Measurements from ENCODE around the gene UNK.
A peak's percentile ranks its signal among the peaks of the same experiment; 100 is the strongest.
"Not testable (repeated sequence)": the region's sequence is repeated elsewhere in the genome, so short reads cannot be mapped to it uniquely, and the experiment has no call there.

The UNK gene

GRCh38 chr17:75752405-75752709 is 32.2 kb upstream of the UNK start:
- Mint-ChIP-seq H3K27me3 (no peaks in the 10 kb centered on the region), H3K4me1 (peaks cover 21% of the 10 kb centered on the region), H3K9me3 (no peaks in the 10 kb centered on the region), H3K4me3 (no peak overlapping the region), H3K27ac (peak overlapping the region; percentile 30), H3K36me3 (no peaks in the 10 kb centered on the region)

- Mint-ChIP-seq H3K9me3 (no peaks in the 10 kb centered on the region), H3K27me3 (no peaks in the 10 kb centered on the region), H3K4me3 (peak overlapping the region; percentile 42), H3K4me1 (peaks cover 16% of the 10 kb centered on the region), H3K27ac (peak overlapping the region; percentile 46), H3K36me3 (no peaks in the 10 kb centered on the region)
Observed at GRCh38 chr17:75752802-75753513, 31.6 kb upstream of the UNK start.

- H3K27ac Mint-ChIP-seq = no peak overlapping the region
- H3K9me3 Mint-ChIP-seq = no peaks in the 10 kb centered on the region
- H3K27me3 Mint-ChIP-seq = no peaks in the 10 kb centered on the region
- no peak overlapping the region for H3K4me3 Mint-ChIP-seq
- H3K4me1 Mint-ChIP-seq = peaks cover 15% of the 10 kb centered on the region
- no peaks in the 10 kb centered on the region for H3K36me3 Mint-ChIP-seq
Observed at GRCh38 chr17:75753514-75754377, 30.9 kb upstream of the UNK start.

- H3K27me3 Mint-ChIP-seq = no peaks in the 10 kb centered on the region
- no peaks in the 10 kb centered on the region for H3K36me3 Mint-ChIP-seq
- H3K4me3 Mint-ChIP-seq = peak overlapping the region; percentile 73
- peak overlapping the region; percentile 71 for H3K27ac Mint-ChIP-seq
- H3K4me1 Mint-ChIP-seq = peaks cover 15% of the 10 kb centered on the region
- no peaks in the 10 kb centered on the region for H3K9me3 Mint-ChIP-seq
Observed at GRCh38 chr17:75754378-75755204, 30.0 kb upstream of the UNK start.

GRCh38 chr17:75755205-75755901 is 29.3 kb upstream of the UNK start:
- no peaks in the 10 kb centered on the region for H3K27me3 Mint-ChIP-seq
- no peak overlapping the region for H3K27ac Mint-ChIP-seq
- H3K4me1 Mint-ChIP-seq = peaks cover 12% of the 10 kb centered on the region
- no peaks in the 10 kb centered on the region for H3K36me3 Mint-ChIP-seq
- H3K9me3 Mint-ChIP-seq = no peaks in the 10 kb centered on the region
- H3K4me3 Mint-ChIP-seq = no peak overlapping the region

GRCh38 chr17:75755990-75756389 is 28.6 kb upstream of the UNK start:
- H3K36me3 Mint-ChIP-seq = no peaks in the 10 kb centered on the region
- peaks cover 12% of the 10 kb centered on the region for H3K4me1 Mint-ChIP-seq
- H3K9me3 Mint-ChIP-seq = no peaks in the 10 kb centered on the region
- H3K27me3 Mint-ChIP-seq = no peaks in the 10 kb centered on the region
- H3K4me3 Mint-ChIP-seq = no peak overlapping the region
- H3K27ac Mint-ChIP-seq = no peak overlapping the region

- no peak overlapping the region for H3K27ac Mint-ChIP-seq
- no peaks in the 10 kb centered on the region for H3K27me3 Mint-ChIP-seq
- H3K4me3 Mint-ChIP-seq = no peak overlapping the region
- H3K36me3 Mint-ChIP-seq = no peaks in the 10 kb centered on the region
- peaks cover 12% of the 10 kb centered on the region for H3K4me1 Mint-ChIP-seq
- no peaks in the 10 kb centered on the region for H3K9me3 Mint-ChIP-seq
Observed at GRCh38 chr17:75756451-75757085, 28.0 kb upstream of the UNK start.

GRCh38 chr17:75757086-75757681 is 27.4 kb upstream of the UNK start:
- no peak overlapping the region for H3K27ac Mint-ChIP-seq
- no peaks in the 10 kb centered on the region for H3K36me3 Mint-ChIP-seq
- no peaks in the 10 kb centered on the region for H3K27me3 Mint-ChIP-seq
- no peak overlapping the region for H3K4me3 Mint-ChIP-seq
- H3K9me3 Mint-ChIP-seq = no peaks in the 10 kb centered on the region
- peaks cover 12% of the 10 kb centered on the region for H3K4me1 Mint-ChIP-seq

- H3K27me3 Mint-ChIP-seq = no peaks in the 10 kb centered on the region
- H3K36me3 Mint-ChIP-seq = no peaks in the 10 kb centered on the region
- no peak overlapping the region for H3K4me3 Mint-ChIP-seq
- H3K4me1 Mint-ChIP-seq = peaks cover 18% of the 10 kb centered on the region
- no peaks in the 10 kb centered on the region for H3K9me3 Mint-ChIP-seq
- no peak overlapping the region for H3K27ac Mint-ChIP-seq
Observed at GRCh38 chr17:75758131-75758905, 26.3 kb upstream of the UNK start.

GRCh38 chr17:75759457-75759856 is 25.1 kb upstream of the UNK start:
- no peaks in the 10 kb centered on the region for H3K36me3 Mint-ChIP-seq
- H3K4me1 Mint-ChIP-seq = peaks cover 19% of the 10 kb centered on the region
- H3K4me3 Mint-ChIP-seq = no peak overlapping the region
- H3K27ac Mint-ChIP-seq = no peak overlapping the region
- no peaks in the 10 kb centered on the region for H3K9me3 Mint-ChIP-seq
- no peaks in the 10 kb centered on the region for H3K27me3 Mint-ChIP-seq

GRCh38 chr17:75759978-75760640 is 24.5 kb upstream of the UNK start:
- peaks cover 15% of the 10 kb centered on the region for H3K4me1 Mint-ChIP-seq
- H3K4me3 Mint-ChIP-seq, H3K27me3 Mint-ChIP-seq, H3K36me3 Mint-ChIP-seq, H3K9me3 Mint-ChIP-seq, H3K27ac Mint-ChIP-seq: not testable (repeated sequence)

- H3K36me3 Mint-ChIP-seq = no peaks in the 10 kb centered on the region
- H3K4me1 Mint-ChIP-seq = peaks cover 15% of the 10 kb centered on the region
- H3K27me3 Mint-ChIP-seq = no peaks in the 10 kb centered on the region
- no peak overlapping the region for H3K4me3 Mint-ChIP-seq
- H3K9me3 Mint-ChIP-seq = no peaks in the 10 kb centered on the region
- H3K27ac Mint-ChIP-seq = peak overlapping the region; percentile 86
Observed at GRCh38 chr17:75762513-75763268, 21.9 kb upstream of the UNK start.

GRCh38 chr17:75763269-75763607 is 21.4 kb upstream of the UNK start:
- peaks cover 15% of the 10 kb centered on the region for H3K4me1 Mint-ChIP-seq
- no peak overlapping the region for H3K4me3 Mint-ChIP-seq
- no peaks in the 10 kb centered on the region for H3K36me3 Mint-ChIP-seq
- H3K9me3 Mint-ChIP-seq = no peaks in the 10 kb centered on the region
- H3K27ac Mint-ChIP-seq = no peak overlapping the region
- no peaks in the 10 kb centered on the region for H3K27me3 Mint-ChIP-seq

Measured in activated naive CD4-positive, alpha-beta T cell treated with anti-CD3 and anti-CD28 coated beads, Interleukin-2, amount 50 U/mL, for 24 hours (primary cell).